SK-N-SH treated with all-trans-retinoic acid at 6 μM for 48 hours (cell line): Measurements from ENCODE around the gene TPRKB.

Source experiments
- ARNTL ChIP-seq: fragments of 450-650 bp; formaldehyde crosslinking; IDR thresholded peaks from 2 replicates; pipeline ENCODE4 v1.5.0; 2020; ENCODE audit warnings: low read depth, mild to moderate bottlenecking, moderate library complexity, borderline replicate concordance
- BACH2 ChIP-seq: fragments of 250-450 bp; sonication (Bioruptor Pico); IDR thresholded peaks from 2 replicates; pipeline ENCODE4 v1.9.0; 2021; ENCODE audit warnings: mild to moderate bottlenecking, borderline replicate concordance
- GLIS3 ChIP-seq: fragments of 250-450 bp; sonication (Bioruptor Pico); IDR thresholded peaks from 2 replicates; pipeline ENCODE4 v1.5.0; 2020; ENCODE audit warnings: mild to moderate bottlenecking, moderate library complexity
- ISL1 ChIP-seq: fragments of 250-450 bp; sonication (Bioruptor Pico); IDR thresholded peaks from 2 replicates; pipeline ENCODE4 v2.1.2; 2022; ENCODE audit warnings: mild to moderate bottlenecking, moderate library complexity
- RARB ChIP-seq: fragments of 250-450 bp; sonication (Bioruptor Pico); IDR thresholded peaks from 2 replicates; pipeline ENCODE4 v1.8.0; 2021; ENCODE audit warnings: mild to moderate bottlenecking, moderate library complexity
- TOX ChIP-seq: fragments of 250-450 bp; sonication (Bioruptor Pico); IDR thresholded peaks from 2 replicates; pipeline ENCODE4 v1.8.0; 2021; ENCODE audit warnings: mild to moderate bottlenecking, moderate library complexity, borderline replicate concordance
- ZC3H10 ChIP-seq: fragments of 250-450 bp; sonication (Bioruptor Pico); IDR thresholded peaks from 2 replicates; pipeline ENCODE4 v1.5.1; 2021; ENCODE audit warnings: mild to moderate bottlenecking, moderate library complexity
- ZFP30 ChIP-seq: fragments of 450-650 bp; formaldehyde crosslinking; IDR thresholded peaks from 2 replicates; pipeline ENCODE4 v1.5.0; 2022; ENCODE audit warnings: mild to moderate bottlenecking, moderate library complexity
- ZNF70 ChIP-seq: fragments of 450-650 bp; formaldehyde crosslinking; IDR thresholded peaks from 2 replicates; pipeline ENCODE4 v1.5.0; 2020; ENCODE audit warnings: mild to moderate bottlenecking, moderate library complexity
- TF ChIP-seq, protein P1 (sequence below): fragments of 250-450 bp; sonication (Bioruptor Pico); IDR thresholded peaks from 2 replicates; pipeline ENCODE4 v1.8.0; 2020; ENCODE audit warnings: mild to moderate bottlenecking, moderate library complexity, borderline replicate concordance
- TF ChIP-seq, protein P2 (sequence below): fragments of 250-450 bp; sonication (Bioruptor Pico); IDR thresholded peaks from 2 replicates; pipeline ENCODE4 v1.5.0; 2020; ENCODE audit warnings: mild to moderate bottlenecking, moderate library complexity

DNA sequence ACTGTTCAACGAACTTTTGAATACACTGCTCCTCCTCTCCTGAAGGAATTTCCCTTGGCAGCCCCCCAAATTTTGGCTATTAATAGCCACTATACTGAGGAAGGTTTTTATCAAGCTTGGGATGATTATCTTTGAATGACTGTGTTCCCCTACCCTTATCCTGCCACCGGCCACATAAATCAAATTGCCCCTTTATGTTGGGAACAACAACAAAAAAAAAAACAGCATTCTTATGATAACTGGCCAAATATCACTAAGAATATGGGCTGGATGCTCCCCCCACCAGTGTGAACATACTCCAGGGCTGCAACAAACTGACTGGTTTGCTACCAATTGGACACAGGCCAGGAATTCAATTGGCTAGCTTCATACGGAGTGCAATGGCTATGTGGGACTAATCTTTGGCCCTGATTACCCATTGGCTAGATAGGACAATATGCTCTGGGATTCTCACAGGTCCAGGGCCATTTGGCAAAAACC is 22.2 kb upstream of the TPRKB start:
- TF ChIP-seq ISL1 (CRISPR knock-in tag) (peak; percentile 72), ARNTL (CRISPR knock-in tag) (no peak), ZC3H10 (CRISPR knock-in tag) (no peak), RARB (CRISPR knock-in tag) (no peak), BACH2 (CRISPR knock-in tag) (no peak), GLIS3 (CRISPR knock-in tag) (no peak), ZFP30 (CRISPR knock-in tag) (no peak), ZNF70 (CRISPR knock-in tag) (no peak), TOX (CRISPR knock-in tag) (no peak)
- TF ChIP-seq, protein P1, sequence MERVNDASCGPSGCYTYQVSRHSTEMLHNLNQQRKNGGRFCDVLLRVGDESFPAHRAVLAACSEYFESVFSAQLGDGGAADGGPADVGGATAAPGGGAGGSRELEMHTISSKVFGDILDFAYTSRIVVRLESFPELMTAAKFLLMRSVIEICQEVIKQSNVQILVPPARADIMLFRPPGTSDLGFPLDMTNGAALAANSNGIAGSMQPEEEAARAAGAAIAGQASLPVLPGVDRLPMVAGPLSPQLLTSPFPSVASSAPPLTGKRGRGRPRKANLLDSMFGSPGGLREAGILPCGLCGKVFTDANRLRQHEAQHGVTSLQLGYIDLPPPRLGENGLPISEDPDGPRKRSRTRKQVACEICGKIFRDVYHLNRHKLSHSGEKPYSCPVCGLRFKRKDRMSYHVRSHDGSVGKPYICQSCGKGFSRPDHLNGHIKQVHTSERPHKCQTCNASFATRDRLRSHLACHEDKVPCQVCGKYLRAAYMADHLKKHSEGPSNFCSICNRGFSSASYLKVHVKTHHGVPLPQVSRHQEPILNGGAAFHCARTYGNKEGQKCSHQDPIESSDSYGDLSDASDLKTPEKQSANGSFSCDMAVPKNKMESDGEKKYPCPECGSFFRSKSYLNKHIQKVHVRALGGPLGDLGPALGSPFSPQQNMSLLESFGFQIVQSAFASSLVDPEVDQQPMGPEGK (CRISPR knock-in tag), result no peak
- TF ChIP-seq, protein P2, sequence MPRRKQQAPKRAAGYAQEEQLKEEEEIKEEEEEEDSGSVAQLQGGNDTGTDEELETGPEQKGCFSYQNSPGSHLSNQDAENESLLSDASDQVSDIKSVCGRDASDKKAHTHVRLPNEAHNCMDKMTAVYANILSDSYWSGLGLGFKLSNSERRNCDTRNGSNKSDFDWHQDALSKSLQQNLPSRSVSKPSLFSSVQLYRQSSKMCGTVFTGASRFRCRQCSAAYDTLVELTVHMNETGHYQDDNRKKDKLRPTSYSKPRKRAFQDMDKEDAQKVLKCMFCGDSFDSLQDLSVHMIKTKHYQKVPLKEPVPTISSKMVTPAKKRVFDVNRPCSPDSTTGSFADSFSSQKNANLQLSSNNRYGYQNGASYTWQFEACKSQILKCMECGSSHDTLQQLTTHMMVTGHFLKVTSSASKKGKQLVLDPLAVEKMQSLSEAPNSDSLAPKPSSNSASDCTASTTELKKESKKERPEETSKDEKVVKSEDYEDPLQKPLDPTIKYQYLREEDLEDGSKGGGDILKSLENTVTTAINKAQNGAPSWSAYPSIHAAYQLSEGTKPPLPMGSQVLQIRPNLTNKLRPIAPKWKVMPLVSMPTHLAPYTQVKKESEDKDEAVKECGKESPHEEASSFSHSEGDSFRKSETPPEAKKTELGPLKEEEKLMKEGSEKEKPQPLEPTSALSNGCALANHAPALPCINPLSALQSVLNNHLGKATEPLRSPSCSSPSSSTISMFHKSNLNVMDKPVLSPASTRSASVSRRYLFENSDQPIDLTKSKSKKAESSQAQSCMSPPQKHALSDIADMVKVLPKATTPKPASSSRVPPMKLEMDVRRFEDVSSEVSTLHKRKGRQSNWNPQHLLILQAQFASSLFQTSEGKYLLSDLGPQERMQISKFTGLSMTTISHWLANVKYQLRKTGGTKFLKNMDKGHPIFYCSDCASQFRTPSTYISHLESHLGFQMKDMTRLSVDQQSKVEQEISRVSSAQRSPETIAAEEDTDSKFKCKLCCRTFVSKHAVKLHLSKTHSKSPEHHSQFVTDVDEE (CRISPR knock-in tag), result no peak
